ENCODE results near the gene ATF4.

- TF ChIP-seq POLR2A (IDR thresholded peaks at IDR 0.05; ENCODE audit: low read length): no peak
- TF ChIP-seq GATA1 (IDR thresholded peaks at IDR 0.05; ENCODE audit: low read depth, low read length): no peak
These were observed 2.9 kb upstream of the ATF4 start for GRCh38 chr22:39517470-39517869.

Data from erythroblast (primary cell).